Measurements from ENCODE around the gene MMP10. TPM values are rescaled to one million over a fixed set of nuclear protein-coding genes. Genes with fewer than 3 reads are reported as not detected.
"Not testable (repeated sequence)": the region's sequence is repeated elsewhere in the genome, so short reads cannot be mapped to it uniquely, and the experiment has no call there.

MMP10 gene
- total RNA-seq, 1 donor from 2014 or later: 0.23 TPM

DNA sequence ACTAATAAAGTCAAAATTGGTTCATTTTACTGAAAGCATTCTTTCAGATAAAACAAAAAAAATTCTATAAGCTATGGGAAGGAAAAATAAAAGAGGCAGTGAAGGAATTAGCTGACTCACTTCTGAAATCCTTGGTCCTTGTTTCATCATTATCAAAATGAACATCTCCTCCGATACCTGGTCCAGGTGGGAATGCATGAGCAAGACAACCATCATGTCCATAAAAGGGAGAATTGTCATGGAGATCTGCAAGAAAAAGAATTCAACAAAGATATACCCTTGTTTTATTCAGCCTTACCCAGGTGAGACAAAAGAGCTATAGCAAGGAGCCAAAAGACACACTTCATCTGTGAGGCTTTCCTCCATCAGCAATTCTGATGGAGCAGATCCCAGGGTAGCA, 27.2 kb downstream of the MMP10 start:
- ATAC-seq: no peak
- no peak for TF ChIP-seq CTCF (IDR thresholded peaks at IDR 0.05)
- Histone ChIP-seq H3K27me3 (no peaks in the 10 kb centered on the region), H3K4me1 (no peaks in the 10 kb centered on the region), H3K36me3 (no peaks in the 10 kb centered on the region), H3K4me3 (no peak overlapping the region), H3K27ac (no peak overlapping the region), H3K9me3 (no peaks in the 10 kb centered on the region)
- intact Hi-C loops (cut with DNase I): no loop called here
- no peak for DNase-seq

DNA sequence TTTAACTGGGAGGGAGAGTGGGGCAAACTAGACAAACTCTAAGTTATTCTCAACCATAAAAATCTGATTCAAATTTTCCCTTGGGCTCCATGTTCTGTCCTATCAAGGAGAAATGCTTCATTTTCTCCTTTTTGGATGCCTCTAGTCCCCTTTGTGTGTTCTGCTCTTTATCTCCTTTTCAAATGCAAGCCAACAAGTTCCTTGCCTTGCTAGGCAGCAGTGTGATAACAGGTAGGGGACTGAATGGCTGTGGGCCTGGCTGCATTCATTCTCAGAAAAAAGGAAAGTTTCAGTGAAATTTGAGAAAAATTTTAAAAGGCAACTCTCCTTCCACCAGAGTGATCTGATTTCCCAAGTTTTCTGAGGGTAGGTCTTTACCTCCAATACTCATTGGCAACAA, 28.8 kb downstream of the MMP10 start:
- no peak for TF ChIP-seq CTCF (IDR thresholded peaks at IDR 0.05)
- no peak overlapping the region for H3K27ac ChIP-seq
- H3K9me3 ChIP-seq: no peaks in the 10 kb centered on the region
- ATAC-seq (no peak), DNase-seq (no peak)
- no peaks in the 10 kb centered on the region for H3K4me1 ChIP-seq
- no peaks in the 10 kb centered on the region for H3K27me3 ChIP-seq
- intact Hi-C loops (cut with DNase I): no loop called here
- no peak overlapping the region for H3K4me3 ChIP-seq
- no peaks in the 10 kb centered on the region for H3K36me3 ChIP-seq

DNA sequence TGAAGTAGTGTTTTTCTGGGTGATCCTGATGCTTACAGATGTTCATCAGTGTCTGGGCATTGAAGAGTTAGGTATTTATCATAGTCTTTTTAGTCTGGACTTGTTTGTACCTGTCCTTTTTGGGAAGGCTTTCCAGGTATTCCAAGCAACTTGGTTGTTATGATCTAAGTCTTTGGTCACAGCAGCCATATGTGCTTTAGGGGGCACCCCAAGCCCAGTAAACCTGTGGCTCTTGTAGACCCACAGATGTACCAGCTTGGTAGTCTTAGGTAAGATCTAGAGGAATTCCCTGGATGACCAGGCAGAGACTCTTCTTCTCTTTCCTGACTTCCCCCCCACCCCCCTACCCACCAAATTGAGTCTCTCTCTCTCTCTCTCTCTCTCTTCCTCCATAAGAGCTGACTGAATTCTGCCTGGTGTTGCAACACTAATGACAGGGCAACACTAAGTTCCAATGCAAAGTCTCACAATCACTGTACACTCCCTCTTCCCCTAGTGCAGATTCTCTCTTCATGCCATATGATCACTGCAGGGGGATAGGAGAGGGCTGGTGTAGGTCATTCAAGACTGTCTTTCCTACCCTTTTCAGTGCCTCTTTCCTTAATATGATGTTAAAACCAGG, 31.2 kb downstream of the MMP10 start:
- ATAC-seq (peak; percentile 13), DNase-seq (no peak)
- TF ChIP-seq CTCF (IDR thresholded peaks at IDR 0.05): no peak
- Histone ChIP-seq H3K36me3 (no peaks in the 10 kb centered on the region), H3K4me1 (no peaks in the 10 kb centered on the region), H3K27ac (no peak overlapping the region), H3K27me3 (no peaks in the 10 kb centered on the region), H3K9me3 (no peaks in the 10 kb centered on the region), H3K4me3 (no peak overlapping the region)
- intact Hi-C loops (cut with DNase I): no loop called here

- intact Hi-C loops (cut with DNase I); H3K9me3 ChIP-seq; ATAC-seq; H3K4me3 ChIP-seq; H3K36me3 ChIP-seq; H3K27me3 ChIP-seq; H3K4me1 ChIP-seq; DNase-seq; H3K27ac ChIP-seq: not testable (repeated sequence)
Observed at GRCh38 chr11:102746746-102747578, 33.5 kb downstream of the MMP10 start.

DNA sequence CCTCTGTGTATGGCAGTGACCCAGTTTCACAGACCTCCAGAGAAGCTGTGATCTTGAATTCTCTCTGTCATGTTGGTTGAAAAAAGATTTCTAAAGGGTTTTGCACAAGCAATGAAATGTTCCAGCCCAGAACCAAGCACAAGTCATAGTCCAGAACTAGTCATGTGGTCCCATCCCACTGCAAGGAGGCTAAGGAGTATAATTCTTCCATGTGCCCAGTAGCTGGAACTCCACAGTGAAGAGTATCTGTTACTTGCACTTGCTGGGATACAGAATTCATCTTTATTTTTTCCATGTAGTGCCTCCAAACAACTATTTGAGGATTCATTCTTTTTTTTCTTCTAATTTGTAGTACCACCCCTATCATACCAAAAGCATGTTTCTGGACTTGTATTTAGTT, 45.8 kb downstream of the MMP10 start:
- no peaks in the 10 kb centered on the region for H3K36me3 ChIP-seq
- peaks cover 8% of the 10 kb centered on the region for H3K4me1 ChIP-seq
- TF ChIP-seq CTCF (IDR thresholded peaks at IDR 0.05): no peak
- intact Hi-C loops (cut with DNase I): no loop called here
- H3K27ac ChIP-seq: no peak overlapping the region
- no peaks in the 10 kb centered on the region for H3K27me3 ChIP-seq
- no peaks in the 10 kb centered on the region for H3K9me3 ChIP-seq
- DNase-seq: no peak
- ATAC-seq: no peak
- no peak overlapping the region for H3K4me3 ChIP-seq

DNA sequence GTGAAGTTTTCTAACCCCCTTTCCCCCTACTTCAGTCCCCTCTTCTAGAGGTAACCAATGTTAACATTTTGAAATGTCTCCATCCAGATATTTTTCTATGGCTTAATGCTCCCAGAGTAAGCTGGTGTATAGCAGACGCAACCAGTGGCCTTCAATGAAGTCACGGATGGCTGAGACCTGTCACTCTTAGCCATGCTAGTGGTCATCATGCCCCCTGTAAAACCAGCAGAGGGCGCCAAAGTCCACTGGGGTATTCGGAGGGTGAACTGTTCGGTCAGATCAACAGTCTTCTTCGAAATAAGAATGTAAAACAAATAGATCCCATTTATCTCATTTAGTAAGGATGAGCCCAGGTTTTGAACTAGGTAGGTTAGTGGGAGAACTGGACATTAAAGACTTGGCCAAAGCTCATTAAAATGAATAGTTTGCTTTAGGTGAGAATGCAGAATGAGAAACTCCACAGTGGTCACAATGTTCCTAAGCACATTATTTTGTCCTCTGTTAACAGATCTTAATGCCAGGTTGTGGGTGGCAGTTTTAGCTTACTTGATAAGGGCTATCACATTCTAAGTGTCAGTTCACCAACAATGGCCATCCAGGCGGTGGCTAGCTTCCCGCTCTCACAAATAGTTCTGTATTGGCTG, 47.1 kb downstream of the MMP10 start:
- Histone ChIP-seq H3K27me3 (no peaks in the 10 kb centered on the region), H3K9me3 (no peaks in the 10 kb centered on the region), H3K27ac (no peak overlapping the region), H3K4me3 (no peak overlapping the region), H3K4me1 (peaks cover 8% of the 10 kb centered on the region), H3K36me3 (no peaks in the 10 kb centered on the region)
- DNase-seq (peak; percentile 79), ATAC-seq (peak; percentile 92)
- peak; percentile 74 for TF ChIP-seq CTCF (IDR thresholded peaks at IDR 0.05)
- intact Hi-C loops (cut with DNase I): no loop called here

GRCh38 chr11:102730944-102731343, 49.5 kb downstream of the MMP10 start:
- intact Hi-C loops (cut with DNase I); H3K27me3 ChIP-seq; H3K9me3 ChIP-seq; H3K36me3 ChIP-seq; H3K27ac ChIP-seq; H3K4me3 ChIP-seq; DNase-seq; H3K4me1 ChIP-seq: not testable (repeated sequence)
- ATAC-seq: peak; percentile 51
